ENCODE data around the gene FIGLA.

- TF ChIP-seq CTCF (conservative IDR thresholded peaks at IDR 0.05), result peak; percentile 50; the same call in 1 of the 2 replicates
- TF ChIP-seq EZH2 (IDR thresholded peaks at IDR 0.05; ENCODE audit: low read depth), result no peak
Measured at GRCh38 chr2:70785137-70785911, 5.1 kb downstream of the FIGLA start.
